AG09319 (cell line): ENCODE results near the gene C1orf174.

Source experiments
- DNase-seq: peaks from one replicate; pipeline ENCODE4 v3.0.0-alpha.2; 2010; ENCODE audit warnings: low read depth; ENCODE audit errors: extremely low read depth
- CTCF ChIP-seq: IDR thresholded peaks from 2 replicates; pipeline ENCODE4 v1.5.1; 2011; ENCODE audit warnings: low read depth, mild to moderate bottlenecking, inconsistent platforms, low read length, moderate library complexity

C1orf174 gene

GRCh38 chr1:3924825-3925220, 24.8 kb upstream of the C1orf174 start:
- DNase-seq, result no peak
- TF ChIP-seq CTCF, result no peak

GRCh38 chr1:3924186-3924824, 24.2 kb upstream of the C1orf174 start:
- DNase-seq, result no peak
- TF ChIP-seq CTCF, result no peak

DNA sequence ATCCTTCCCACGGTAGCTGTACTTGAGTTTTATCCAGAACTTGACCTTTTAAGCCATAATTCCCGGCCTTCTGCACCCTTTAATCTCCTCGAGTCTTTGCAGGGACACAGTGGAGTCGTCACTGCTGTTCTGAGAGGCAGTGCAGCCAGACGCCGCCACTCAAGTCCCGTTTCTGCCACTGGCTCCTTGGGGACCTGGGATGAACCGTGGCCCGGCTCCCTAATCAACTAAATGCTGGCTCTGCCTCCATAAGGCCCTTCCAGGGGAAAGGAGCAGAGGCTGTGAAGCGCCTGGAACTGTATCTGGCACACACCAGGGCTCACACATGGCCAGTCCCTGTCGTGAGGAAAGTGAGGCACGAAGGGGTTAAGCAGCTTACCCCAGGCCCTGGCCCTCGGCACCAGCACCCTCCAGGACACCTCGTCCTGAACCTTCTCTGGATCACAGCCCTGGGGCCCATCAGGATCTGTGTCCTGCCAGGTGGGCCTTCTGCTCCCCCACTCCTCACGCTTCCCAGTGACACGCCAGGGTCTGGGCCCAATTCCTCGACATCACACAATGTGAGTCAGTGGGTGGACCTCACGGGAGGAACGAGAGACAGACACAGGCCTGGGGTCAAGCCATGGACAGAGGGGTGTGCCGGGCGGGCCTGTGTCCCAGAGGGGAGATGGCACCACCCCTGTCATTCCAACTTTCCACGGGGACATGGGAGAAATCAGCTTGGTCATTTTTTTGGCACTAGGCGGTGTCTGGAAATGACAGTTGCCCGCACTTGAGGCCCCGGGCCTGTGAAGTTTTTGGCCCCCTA, 23.5 kb upstream of the C1orf174 start:
- no peak for TF ChIP-seq CTCF
- DNase-seq, result no peak

DNA sequence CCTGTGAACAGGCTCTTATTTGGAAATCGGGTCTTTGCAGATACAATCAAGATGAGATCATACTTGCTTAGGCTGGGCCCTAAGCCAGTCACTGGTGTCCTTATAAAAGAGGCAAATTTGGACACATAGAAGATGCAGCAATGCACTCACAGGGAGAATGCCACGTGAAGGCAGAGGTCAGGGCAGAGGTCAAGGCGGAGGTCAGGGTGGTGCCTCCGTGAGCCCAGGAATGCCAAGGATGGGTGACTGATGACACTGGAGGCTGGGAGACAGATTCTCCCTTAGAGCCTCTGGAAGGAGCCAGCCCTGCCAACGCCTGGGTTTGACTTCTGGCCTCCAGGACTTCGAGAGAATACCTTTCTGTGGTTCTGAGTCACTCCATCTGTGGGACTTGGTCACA, 22.8 kb upstream of the C1orf174 start:
- TF ChIP-seq CTCF, result no peak
- DNase-seq, result no peak

- no peak for DNase-seq
- TF ChIP-seq CTCF, result no peak
These were observed 22.2 kb upstream of the C1orf174 start for GRCh38 chr1:3922201-3922725.

DNA sequence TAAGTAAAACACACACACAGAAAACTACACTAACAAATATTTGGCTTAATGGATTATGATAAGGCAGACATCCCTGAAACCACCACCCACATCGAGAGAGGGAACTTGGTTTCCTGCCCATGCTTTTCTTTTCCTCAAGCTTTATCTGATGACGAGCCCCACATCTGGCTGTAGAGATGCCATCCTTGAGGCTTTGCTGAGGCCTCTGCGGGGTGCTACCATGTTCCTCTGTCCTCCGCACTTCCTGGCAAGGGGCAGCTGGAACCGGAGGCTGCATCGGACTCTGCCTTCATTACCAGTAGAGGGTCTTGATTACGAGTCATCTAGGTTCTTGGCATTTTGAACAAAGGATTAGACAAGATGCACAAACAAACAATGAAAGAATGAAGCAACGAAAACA, 21.7 kb upstream of the C1orf174 start:
- no peak for DNase-seq
- no peak for TF ChIP-seq CTCF

GRCh38 chr1:3919706-3920105, 19.6 kb upstream of the C1orf174 start:
- DNase-seq, result no peak
- no peak for TF ChIP-seq CTCF
